PC-3 (cell line): ENCODE measurements around the gene MPPED1. TPM values are rescaled to one million over a fixed set of nuclear protein-coding genes. Genes with fewer than 3 reads are reported as not detected.

Source experiments
- ATAC-seq: fragments of 200-7000 bp; cut with Tn5 transposase; 2 replicates; pipeline ENCODE4 v1.9.1; 2020; ENCODE audit warnings: mild to moderate bottlenecking, moderate library complexity
- BruUV-seq: library from RNA; stranded (reverse); fragments of 400-500 nt; replicated peaks from 2 replicates; lab custom pipeline; 2021; lab: Mats Ljungman, UMichigan
- CTCF ChIA-PET: fragments of 300-600 bp; sonication (Branson Sonifier 250); formaldehyde crosslinking; loops from one replicate; lab custom pipeline; 2022; ENCODE audit warnings: antibody characterized with exemption; lab: Charles Lee
- POLR2A ChIA-PET: fragments of 300-600 bp; sonication (Branson Sonifier 250); formaldehyde crosslinking; loops from one replicate; lab custom pipeline; 2022; ENCODE audit warnings: antibody characterized with exemption; ENCODE audit not compliant: unreplicated experiment; lab: Charles Lee
- DNase-seq: peaks from one replicate; pipeline ENCODE4 v3.0.0-alpha.2; 2015
- H2AFZ ChIP-seq: fragments of 300-600 bp; sonication (generic); 2 replicates; pipeline ENCODE4 v1.6.0; 2016; ENCODE audit warnings: antibody characterized with exemption, low read length
- H3F3A ChIP-seq: fragments of 300-600 bp; sonication (generic); one replicate; pipeline ENCODE4 v1.6.0; 2017; ENCODE audit warnings: antibody characterized with exemption, low read length, control low read depth, mild to moderate bottlenecking; ENCODE audit not compliant: unreplicated experiment
- H3K27ac ChIP-seq: fragments of 300-600 bp; sonication (generic); 2 replicates; pipeline ENCODE4 v1.5.1; 2016; ENCODE audit warnings: mild to moderate bottlenecking, low read length
- H3K27me3 ChIP-seq: fragments of 300-600 bp; sonication (generic); 2 replicates; pipeline ENCODE4 v1.6.1; 2016; ENCODE audit warnings: low read length, mixed read lengths
- H3K36me3 ChIP-seq: fragments of 300-600 bp; sonication (generic); 2 replicates; pipeline ENCODE4 v1.6.1; 2016; ENCODE audit warnings: low read depth, mixed run types, low read length, mixed read lengths
- H3K4me1 ChIP-seq: fragments of 300-600 bp; sonication (generic); 2 replicates; pipeline ENCODE4 v1.5.1; 2016; ENCODE audit warnings: low read length; ENCODE audit not compliant: insufficient read depth
- H3K4me2 ChIP-seq: fragments of 300-600 bp; sonication (generic); 2 replicates; pipeline ENCODE4 v1.6.0; 2016; ENCODE audit warnings: low read length
- H3K4me3 ChIP-seq: fragments of 300-600 bp; sonication (generic); 2 replicates; pipeline ENCODE4 v1.5.1; 2016; ENCODE audit warnings: mild to moderate bottlenecking, low read length, mixed read lengths
- H3K79me2 ChIP-seq: fragments of 300-600 bp; sonication (generic); 2 replicates; pipeline ENCODE4 v1.6.1; 2017; ENCODE audit warnings: low read length, mixed read lengths
- H3K9ac ChIP-seq: fragments of 300-600 bp; sonication (generic); 2 replicates; pipeline ENCODE4 v1.6.0; 2016; ENCODE audit warnings: mild to moderate bottlenecking, low read length
- H3K9me2 ChIP-seq: fragments of 300-600 bp; sonication (generic); replicated peaks from 2 replicates; pipeline ENCODE4 v1.6.1; 2016; ENCODE audit warnings: mixed run types, low read length, mixed read lengths
- H3K9me3 ChIP-seq: fragments of 300-600 bp; sonication (generic); 2 replicates; pipeline ENCODE4 v1.6.1; 2016; ENCODE audit warnings: low read length, mixed read lengths
- H4K20me1 ChIP-seq: fragments of 300-600 bp; sonication (generic); 2 replicates; pipeline ENCODE4 v1.6.1; 2016; ENCODE audit warnings: low read length, mixed read lengths
- EZH2 ChIP-seq: fragments of 300-600 bp; sonication (generic); IDR thresholded peaks from one replicate; pipeline ENCODE4 v1.6.1; 2017; ENCODE audit warnings: antibody characterized with exemption, mild to moderate bottlenecking, low read length; ENCODE audit not compliant: unreplicated experiment
- EZH2phosphoT487 ChIP-seq: fragments of 300-600 bp; sonication (generic); IDR thresholded peaks from 2 replicates; pipeline ENCODE4 v1.6.1; 2018; ENCODE audit warnings: mild to moderate bottlenecking, antibody characterized with exemption, low read length, borderline replicate concordance
- intact Hi-C: fragments of 100-400 bp; cut with micrococcal nuclease; formaldehyde crosslinking; loops from 2 replicates; pipeline ENCODE4 v1.9.0; 2023
- total RNA-seq: library from RNA; depleted of rRNA; stranded (reverse); fragments of >200 nt; gene quantifications from 2 replicates; pipeline ENCODE4 v1.2.3, GENCODE V29; 2014
- TF ChIP-seq, protein P1 (sequence below): fragments of 300-600 bp; sonication (generic); conservative IDR thresholded peaks from 2 replicates; pipeline ENCODE4 v1.5.1; 2017; ENCODE audit warnings: antibody characterized with exemption, low read depth, mild to moderate bottlenecking, low read length

The MPPED1 gene
- total RNA-seq, 1 experiment from 2014 or later = not detected

DNA sequence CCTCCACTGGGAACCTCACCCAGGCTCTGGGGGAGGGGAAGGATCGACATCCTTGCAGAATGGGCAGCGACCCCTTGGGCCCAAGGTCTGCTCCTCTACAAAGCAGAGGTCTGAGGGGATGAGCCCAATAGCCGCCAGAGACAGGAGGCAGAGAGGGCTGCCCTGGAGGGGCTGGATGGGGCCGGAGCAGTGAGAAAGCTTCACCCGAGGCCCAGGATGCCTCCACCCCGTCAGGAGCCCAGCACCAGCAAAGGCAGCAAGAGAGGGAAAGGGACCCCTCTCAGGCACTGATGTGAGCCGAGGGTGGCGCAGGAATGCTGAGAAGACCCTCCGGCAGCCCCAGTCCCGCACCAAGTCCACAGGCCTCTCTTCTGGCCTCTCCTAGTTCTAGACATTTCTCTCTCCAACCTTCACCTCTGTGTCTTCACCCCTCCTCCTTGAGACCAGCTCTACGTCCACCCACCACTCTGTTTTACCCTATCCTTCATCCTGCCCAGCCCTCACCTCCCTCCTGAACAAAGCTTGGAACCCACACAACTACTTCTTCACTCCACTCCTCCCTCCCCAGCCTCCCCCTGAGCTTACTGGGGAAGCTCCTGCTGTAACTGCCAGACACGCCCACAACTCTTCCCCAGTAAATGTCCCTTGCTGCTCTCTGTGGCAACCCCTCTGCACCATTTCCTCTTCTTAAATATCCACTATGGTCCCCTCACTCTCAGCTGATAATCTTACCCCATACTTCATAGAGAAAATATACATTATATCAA lies 131.9 kb downstream of the MPPED1 start:
- CTCF ChIA-PET = no interaction called here
- intact Hi-C loops = no loop called here

DNA sequence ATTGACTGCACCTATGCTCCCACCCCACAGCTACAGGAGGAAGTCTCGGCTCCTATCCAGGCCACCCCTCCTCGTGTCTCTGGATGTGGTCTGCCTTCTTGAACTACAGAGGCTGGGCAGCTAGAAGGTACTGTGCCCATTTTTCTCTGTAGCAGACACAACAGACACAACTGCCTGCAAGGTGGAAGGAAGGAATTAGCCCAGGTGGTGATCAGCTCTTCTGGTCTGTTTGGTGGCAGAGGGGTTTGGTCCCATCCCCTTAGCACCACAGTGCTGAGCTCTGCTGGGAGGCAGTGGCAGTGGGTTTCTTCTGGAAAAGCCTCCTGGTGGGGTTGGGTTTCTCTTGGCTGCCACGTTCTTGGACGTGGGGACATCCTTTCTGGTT lies 132.5 kb downstream of the MPPED1 start:
- no peaks in the 10 kb centered on the region for H3K9me3 ChIP-seq
- no TSS peak for BruUV-seq
- H3K4me1 ChIP-seq = no peaks in the 10 kb centered on the region
- intact Hi-C loops = no loop called here
- no peaks in the 10 kb centered on the region for H3K36me3 ChIP-seq
- H3K9ac ChIP-seq = no peak overlapping the region
- no peaks in the 10 kb centered on the region for H4K20me1 ChIP-seq
- H3K9me2 ChIP-seq = no peaks in the 10 kb centered on the region
- H3K27me3 ChIP-seq = peaks cover 28% of the 10 kb centered on the region
- H3K27ac ChIP-seq = no peak overlapping the region
- ATAC-seq = no peak
- no peak for DNase-seq
- TF ChIP-seq, protein P1, sequence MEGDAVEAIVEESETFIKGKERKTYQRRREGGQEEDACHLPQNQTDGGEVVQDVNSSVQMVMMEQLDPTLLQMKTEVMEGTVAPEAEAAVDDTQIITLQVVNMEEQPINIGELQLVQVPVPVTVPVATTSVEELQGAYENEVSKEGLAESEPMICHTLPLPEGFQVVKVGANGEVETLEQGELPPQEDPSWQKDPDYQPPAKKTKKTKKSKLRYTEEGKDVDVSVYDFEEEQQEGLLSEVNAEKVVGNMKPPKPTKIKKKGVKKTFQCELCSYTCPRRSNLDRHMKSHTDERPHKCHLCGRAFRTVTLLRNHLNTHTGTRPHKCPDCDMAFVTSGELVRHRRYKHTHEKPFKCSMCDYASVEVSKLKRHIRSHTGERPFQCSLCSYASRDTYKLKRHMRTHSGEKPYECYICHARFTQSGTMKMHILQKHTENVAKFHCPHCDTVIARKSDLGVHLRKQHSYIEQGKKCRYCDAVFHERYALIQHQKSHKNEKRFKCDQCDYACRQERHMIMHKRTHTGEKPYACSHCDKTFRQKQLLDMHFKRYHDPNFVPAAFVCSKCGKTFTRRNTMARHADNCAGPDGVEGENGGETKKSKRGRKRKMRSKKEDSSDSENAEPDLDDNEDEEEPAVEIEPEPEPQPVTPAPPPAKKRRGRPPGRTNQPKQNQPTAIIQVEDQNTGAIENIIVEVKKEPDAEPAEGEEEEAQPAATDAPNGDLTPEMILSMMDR = no peak
- TF ChIP-seq EZH2 = no peak
- H3F3A ChIP-seq = no peaks in the 10 kb centered on the region
- H2AFZ ChIP-seq = no peak overlapping the region
- ChIA-PET CTCF (no interaction called here), POLR2A (no interaction called here)
- no peak overlapping the region for H3K4me3 ChIP-seq
- no peak overlapping the region for H3K4me2 ChIP-seq
- no peaks in the 10 kb centered on the region for H3K79me2 ChIP-seq

More for the DNA sequence above, 131.9 kb downstream of the MPPED1 start:
- Histone ChIP-seq H3K4me1 (no peaks in the 10 kb centered on the region), H3K9ac (no peak overlapping the region), H3K79me2 (no peaks in the 10 kb centered on the region), H3K4me3 (no peak overlapping the region), H4K20me1 (no peaks in the 10 kb centered on the region), H3K27me3 (peaks cover 28% of the 10 kb centered on the region), H3K9me3 (no peaks in the 10 kb centered on the region), H3K9me2 (no peaks in the 10 kb centered on the region), H3K27ac (no peak overlapping the region), H2AFZ (no peak overlapping the region), H3F3A (no peaks in the 10 kb centered on the region), H3K36me3 (no peaks in the 10 kb centered on the region), H3K4me2 (no peak overlapping the region)
- BruUV-seq = no TSS peak
- no peak for DNase-seq
- no peak for ATAC-seq
- no peak for TF ChIP-seq EZH2phosphoT487
- no peak for TF ChIP-seq EZH2
- TF ChIP-seq, protein P1 = no peak
- POLR2A ChIA-PET = no interaction called here

DNA sequence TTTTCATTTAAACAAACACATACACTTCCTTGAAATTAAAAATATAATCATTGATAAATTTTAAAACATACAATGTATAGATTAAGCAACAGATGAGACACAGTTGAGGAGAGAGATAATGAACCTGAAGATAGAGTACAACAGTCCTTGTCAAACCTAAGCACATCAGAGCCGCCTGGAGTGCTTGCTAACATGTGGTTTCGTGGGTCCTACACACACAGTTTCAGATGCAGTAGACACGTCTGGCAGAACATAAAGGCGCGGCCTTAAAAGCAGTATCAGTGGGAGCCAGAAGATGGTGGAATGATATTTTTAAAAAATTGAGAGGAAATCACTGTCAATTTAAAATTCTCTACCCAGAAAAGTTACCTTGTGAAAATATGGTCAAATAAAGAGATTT lies 134.4 kb downstream of the MPPED1 start:
- no peaks in the 10 kb centered on the region for H3K9me3 ChIP-seq
- H3F3A ChIP-seq = no peaks in the 10 kb centered on the region
- no peak overlapping the region for H2AFZ ChIP-seq
- no peaks in the 10 kb centered on the region for H3K79me2 ChIP-seq
- no peak overlapping the region for H3K9ac ChIP-seq
- no peaks in the 10 kb centered on the region for H3K4me1 ChIP-seq
- TF ChIP-seq EZH2phosphoT487 (no peak), EZH2 (no peak)
- TF ChIP-seq, protein P1 = no peak
- no peak overlapping the region for H3K4me3 ChIP-seq
- DNase-seq (no peak), ATAC-seq (no peak)
- no peaks in the 10 kb centered on the region for H4K20me1 ChIP-seq
- intact Hi-C loops = no loop called here
- CTCF ChIA-PET = no interaction called here
- no peaks in the 10 kb centered on the region for H3K36me3 ChIP-seq
- no peak overlapping the region for H3K27ac ChIP-seq
- no peaks in the 10 kb centered on the region for H3K9me2 ChIP-seq
- POLR2A ChIA-PET = no interaction called here
- no peak overlapping the region for H3K4me2 ChIP-seq
- no TSS peak for BruUV-seq
- peaks cover 23% of the 10 kb centered on the region for H3K27me3 ChIP-seq
